Endodermal cell (in vitro differentiated cells): ENCODE measurements around the gene ASB15. TPM values are rescaled to one million over a fixed set of nuclear protein-coding genes. Genes with fewer than 3 reads are reported as not detected.

Experiments
- DNase-seq: peaks from one replicate; pipeline ENCODE4 v3.0.0-alpha.2; 2017
- H3K27ac ChIP-seq: 2 replicates; pipeline ENCODE4 v1.5.1; 2013; ENCODE audit warnings: mild to moderate bottlenecking, low read depth, low read length, moderate library complexity
- H3K27me3 ChIP-seq: 2 replicates; pipeline ENCODE4 v1.6.1; 2013; ENCODE audit warnings: mild to moderate bottlenecking, low read length, moderate library complexity; ENCODE audit not compliant: insufficient read depth, control insufficient read depth, poor library complexity, severe bottlenecking
- H3K36me3 ChIP-seq: 2 replicates; pipeline ENCODE4 v1.7.0; 2013; ENCODE audit warnings: mild to moderate bottlenecking, low read length, moderate library complexity; ENCODE audit not compliant: control insufficient read depth, insufficient read depth
- H3K4me1 ChIP-seq: one replicate; pipeline ENCODE4 v1.7.0; 2013; ENCODE audit warnings: low read length; ENCODE audit not compliant: control insufficient read depth, insufficient read depth
- H3K4me3 ChIP-seq: 2 replicates; pipeline ENCODE4 v1.5.1; 2013; ENCODE audit warnings: mild to moderate bottlenecking, low read length, moderate library complexity
- H3K9ac ChIP-seq: 2 replicates; pipeline ENCODE4 v1.6.1; 2013; ENCODE audit warnings: mild to moderate bottlenecking, low read length, moderate library complexity; ENCODE audit not compliant: poor library complexity, severe bottlenecking; ENCODE audit errors: extremely low read depth
- H3K9me3 ChIP-seq: 2 replicates; pipeline ENCODE4 v1.6.1; 2013; ENCODE audit warnings: mild to moderate bottlenecking, low read length, moderate library complexity; ENCODE audit not compliant: control insufficient read depth
- H3K27ac Mint-ChIP-seq: 2 replicates; pipeline ENCODE4 v1.8.0; 2020; ENCODE audit warnings: mixed read lengths
- H3K27me3 Mint-ChIP-seq: 2 replicates; pipeline ENCODE4 v1.8.0; 2021; ENCODE audit warnings: mild to moderate bottlenecking, mixed read lengths; ENCODE audit not compliant: insufficient read depth
- H3K36me3 Mint-ChIP-seq: 2 replicates; pipeline ENCODE4 v1.8.0; 2020; ENCODE audit warnings: low read depth, mixed read lengths
- H3K4me1 Mint-ChIP-seq: 2 replicates; pipeline ENCODE4 v1.8.0; 2020; ENCODE audit warnings: mixed read lengths
- H3K4me3 Mint-ChIP-seq: 2 replicates; pipeline ENCODE4 v1.8.0; 2020; ENCODE audit warnings: mild to moderate bottlenecking, moderate library complexity, mixed read lengths
- H3K9me3 Mint-ChIP-seq: 2 replicates; pipeline ENCODE4 v1.8.0; 2020; ENCODE audit warnings: mild to moderate bottlenecking, mixed read lengths
- CTCF ChIP-seq: fragments of 200-600 bp; sonication (generic); conservative IDR thresholded peaks from 2 replicates; pipeline ENCODE4 v1.5.0; 2021; ENCODE audit warnings: antibody characterized with exemption, mild to moderate bottlenecking
- WGBS, 2 experiments: methylation state at CpG; one replicate each; pipeline versions ENCODE4 v1.1.5 to v1.1.7; 2013; ENCODE audit warnings: missing lambda C conversion rate in 2 of 2, mixed read lengths in 1 of 2; ENCODE audit not compliant: insufficient coverage in 1 of 2, insufficient read length in 1 of 2; 5-methylcytosine and 5-hydroxymethylcytosine counted together
- total RNA-seq, 2 donors: library from RNA; stranded (reverse); fragmentation: NEBNext Ultra II Directional in 1 of 2; extraction: Animal tissue kit (Norgen Biotek cat#: 25700) in 1 of 2; gene quantifications; 2 replicates in 1 of 2; 3 replicates in 1 of 2; pipeline ENCODE4 v1.2.1, GENCODE V29; 2021

The ASB15 gene
- total RNA-seq, 2 donors from 2014 or later = not detected

GRCh38 chr7:123674399-123675180 is 73.0 kb downstream of the ASB15 start:
- no peak overlapping the region for H3K27ac Mint-ChIP-seq

GRCh38 chr7:123675181-123675473 is 73.5 kb downstream of the ASB15 start:
- H3K9me3 Mint-ChIP-seq = no peaks in the 10 kb centered on the region
- H3K4me1 Mint-ChIP-seq = peaks cover 11% of the 10 kb centered on the region
- no peak overlapping the region for H3K27ac ChIP-seq

More at GRCh38 chr7:123674399-123675180, 73.0 kb downstream of the ASB15 start:
- H3K36me3 Mint-ChIP-seq = peaks cover 5% of the 10 kb centered on the region
- no peak overlapping the region for H3K4me3 Mint-ChIP-seq
- TF ChIP-seq CTCF = no peak
- Histone ChIP-seq H3K27me3 (no peaks in the 10 kb centered on the region), H3K27ac (no peak overlapping the region), H3K4me3 (no peak overlapping the region), H3K4me1 (no peaks in the 10 kb centered on the region), H3K9ac (no peak overlapping the region), H3K9me3 (no peaks in the 10 kb centered on the region), H3K36me3 (peaks cover 22% of the 10 kb centered on the region)
- 67 to 94% methylated on average over 1 to 2 of the region's 2 CpGs for WGBS, 2 experiments
- H3K4me1 Mint-ChIP-seq = peaks cover 11% of the 10 kb centered on the region
- H3K9me3 Mint-ChIP-seq = no peaks in the 10 kb centered on the region
- DNase-seq = no peak
- H3K27me3 Mint-ChIP-seq = peaks cover 4% of the 10 kb centered on the region

GRCh38 chr7:123677061-123677715 is 75.6 kb downstream of the ASB15 start:
- H3K9ac ChIP-seq = no peak overlapping the region
- no peaks in the 10 kb centered on the region for H3K9me3 ChIP-seq
- H3K4me3 ChIP-seq = no peak overlapping the region
- peaks cover 23% of the 10 kb centered on the region for H3K4me1 Mint-ChIP-seq
- H3K4me3 Mint-ChIP-seq = no peak overlapping the region
- no peak overlapping the region for H3K27ac ChIP-seq
- no peaks in the 10 kb centered on the region for H3K27me3 Mint-ChIP-seq
- peaks cover 9% of the 10 kb centered on the region for H3K36me3 Mint-ChIP-seq
- no peak overlapping the region for H3K27ac Mint-ChIP-seq
- H3K36me3 ChIP-seq = peaks cover 44% of the 10 kb centered on the region
- peaks cover 3% of the 10 kb centered on the region for H3K4me1 ChIP-seq
- WGBS, 2 experiments = 89% methylated on average over 2 of the region's 2 CpGs; no CpG with 5 or more reads in 1 of the 2 experiments
- H3K27me3 ChIP-seq = no peaks in the 10 kb centered on the region
- H3K9me3 Mint-ChIP-seq = no peaks in the 10 kb centered on the region
- TF ChIP-seq CTCF = no peak
- no peak for DNase-seq

More at GRCh38 chr7:123675181-123675473, 73.5 kb downstream of the ASB15 start:
- Histone ChIP-seq H3K9me3 (no peaks in the 10 kb centered on the region), H3K4me1 (no peaks in the 10 kb centered on the region), H3K36me3 (peaks cover 27% of the 10 kb centered on the region), H3K9ac (no peak overlapping the region), H3K4me3 (no peak overlapping the region), H3K27me3 (no peaks in the 10 kb centered on the region)
- Mint-ChIP-seq H3K4me3 (no peak overlapping the region), H3K27me3 (peaks cover 4% of the 10 kb centered on the region), H3K36me3 (peaks cover 9% of the 10 kb centered on the region), H3K27ac (no peak overlapping the region)
- no peak for DNase-seq
- no peak for TF ChIP-seq CTCF
